GM21447 (cell line): ENCODE measurements around the gene TFB2M.
A peak's percentile ranks its signal among the peaks of the same experiment; 100 is the strongest.

Source experiments
- ATAC-seq: cut with Tn5 transposase; IDR thresholded peaks from one replicate; pipeline ENCODE4 v1.9.1; 2021; ENCODE audit not compliant: unreplicated experiment

The TFB2M gene

GRCh38 chr1:246516126-246516525 lies 49.9 kb downstream of the TFB2M start:
- no peak for ATAC-seq

- no peak for ATAC-seq
Observed at GRCh38 chr1:246515390-246516005, 50.6 kb downstream of the TFB2M start.

- ATAC-seq: no peak
Observed at GRCh38 chr1:246513619-246514343, 52.3 kb downstream of the TFB2M start.

GRCh38 chr1:246513041-246513440 lies 53.0 kb downstream of the TFB2M start:
- no peak for ATAC-seq

GRCh38 chr1:246512635-246513034 lies 53.4 kb downstream of the TFB2M start:
- no peak for ATAC-seq

- ATAC-seq: no peak
Observed at GRCh38 chr1:246512230-246512629, 53.8 kb downstream of the TFB2M start.

GRCh38 chr1:246511203-246511602 lies 54.9 kb downstream of the TFB2M start:
- no peak for ATAC-seq

GRCh38 chr1:246510147-246511030 lies 55.7 kb downstream of the TFB2M start:
- no peak for ATAC-seq

- ATAC-seq: no peak
Observed at GRCh38 chr1:246508897-246509688, 57.0 kb downstream of the TFB2M start.

- peak; percentile 87 for ATAC-seq
Observed at GRCh38 chr1:246506674-246507481, 59.2 kb downstream of the TFB2M start, which contains the start of gene SMYD3. Gene SMYD3, minus strand, starts transcription at chr1:246507279.

GRCh38 chr1:246506367-246506673 lies 59.7 kb downstream of the TFB2M start:
- ATAC-seq: peak; percentile 15

- no peak for ATAC-seq
Observed at GRCh38 chr1:246503341-246503740, 62.7 kb downstream of the TFB2M start.

GRCh38 chr1:246497331-246497915 lies 68.6 kb downstream of the TFB2M start:
- peak; percentile 60 for ATAC-seq

- peak; percentile 64 for ATAC-seq
Observed at GRCh38 chr1:246492611-246493245, 73.3 kb downstream of the TFB2M start.

GRCh38 chr1:246491551-246492053 lies 74.5 kb downstream of the TFB2M start:
- ATAC-seq: no peak
